Central memory CD8-positive, alpha-beta T cell (primary cell): Measurements from ENCODE around the gene SLC6A6.

Experiments
- ATAC-seq: fragments of 150-1000 bp; cut with Tn5 transposase; replicated peaks from 2 replicates; pipeline ENCODE4 v1.10.0; 2022; ENCODE audit warnings: mild to moderate bottlenecking, moderate FRiP score, moderate number of reproducible peaks; ENCODE audit not compliant: poor library complexity, severe bottlenecking; ENCODE audit errors: extremely low read depth
- DNase-seq, 2 donors: peaks; one replicate each; pipeline ENCODE4 v3.0.0; 2021; ENCODE audit warnings: low spot score in 2 of 2
- H3K27ac Mint-ChIP-seq: one replicate; pipeline ENCODE4 v1.8.0; 2022; ENCODE audit warnings: low read depth, mild to moderate bottlenecking, moderate library complexity, mixed read lengths
- H3K27me3 Mint-ChIP-seq: one replicate; pipeline ENCODE4 v1.8.0; 2022; ENCODE audit warnings: mixed read lengths
- H3K36me3 Mint-ChIP-seq: one replicate; pipeline ENCODE4 v1.8.0; 2022; ENCODE audit warnings: mild to moderate bottlenecking, moderate library complexity, mixed read lengths; ENCODE audit not compliant: insufficient read depth
- H3K4me1 Mint-ChIP-seq: one replicate; pipeline ENCODE4 v1.8.0; 2022; ENCODE audit warnings: mixed read lengths
- H3K4me3 Mint-ChIP-seq: one replicate; pipeline ENCODE4 v1.8.0; 2022; ENCODE audit warnings: mild to moderate bottlenecking, moderate library complexity, mixed read lengths
- H3K9me3 Mint-ChIP-seq: one replicate; pipeline ENCODE4 v1.8.0; 2022; ENCODE audit warnings: mixed read lengths

The SLC6A6 gene

DNA sequence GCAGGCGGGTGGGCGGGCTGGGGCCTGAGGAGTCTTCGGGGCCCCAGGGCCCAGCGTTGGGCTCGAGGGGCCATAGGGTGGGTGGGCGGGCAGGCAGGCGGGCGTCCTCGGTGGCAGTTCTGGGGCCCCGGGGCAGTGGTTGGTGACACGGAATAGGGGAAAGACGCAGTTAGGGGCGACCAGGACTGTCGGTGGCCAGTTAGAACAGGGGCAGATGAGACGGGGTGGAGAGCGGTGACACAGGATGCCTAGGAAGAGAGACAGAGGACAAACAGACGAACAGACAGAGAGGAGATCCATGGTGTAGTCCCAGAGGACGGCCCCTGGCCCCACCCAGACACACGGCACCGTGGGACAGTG is 101.3 kb downstream of the SLC6A6 start:
- H3K4me3 Mint-ChIP-seq = no peak overlapping the region
- peaks cover 2% of the 10 kb centered on the region for H3K4me1 Mint-ChIP-seq
- DNase-seq (no peak), ATAC-seq (no peak)
- peaks cover 2% of the 10 kb centered on the region for H3K36me3 Mint-ChIP-seq
- peaks cover 19% of the 10 kb centered on the region for H3K9me3 Mint-ChIP-seq
- H3K27ac Mint-ChIP-seq = no peak overlapping the region
- peaks cover 22% of the 10 kb centered on the region for H3K27me3 Mint-ChIP-seq

DNA sequence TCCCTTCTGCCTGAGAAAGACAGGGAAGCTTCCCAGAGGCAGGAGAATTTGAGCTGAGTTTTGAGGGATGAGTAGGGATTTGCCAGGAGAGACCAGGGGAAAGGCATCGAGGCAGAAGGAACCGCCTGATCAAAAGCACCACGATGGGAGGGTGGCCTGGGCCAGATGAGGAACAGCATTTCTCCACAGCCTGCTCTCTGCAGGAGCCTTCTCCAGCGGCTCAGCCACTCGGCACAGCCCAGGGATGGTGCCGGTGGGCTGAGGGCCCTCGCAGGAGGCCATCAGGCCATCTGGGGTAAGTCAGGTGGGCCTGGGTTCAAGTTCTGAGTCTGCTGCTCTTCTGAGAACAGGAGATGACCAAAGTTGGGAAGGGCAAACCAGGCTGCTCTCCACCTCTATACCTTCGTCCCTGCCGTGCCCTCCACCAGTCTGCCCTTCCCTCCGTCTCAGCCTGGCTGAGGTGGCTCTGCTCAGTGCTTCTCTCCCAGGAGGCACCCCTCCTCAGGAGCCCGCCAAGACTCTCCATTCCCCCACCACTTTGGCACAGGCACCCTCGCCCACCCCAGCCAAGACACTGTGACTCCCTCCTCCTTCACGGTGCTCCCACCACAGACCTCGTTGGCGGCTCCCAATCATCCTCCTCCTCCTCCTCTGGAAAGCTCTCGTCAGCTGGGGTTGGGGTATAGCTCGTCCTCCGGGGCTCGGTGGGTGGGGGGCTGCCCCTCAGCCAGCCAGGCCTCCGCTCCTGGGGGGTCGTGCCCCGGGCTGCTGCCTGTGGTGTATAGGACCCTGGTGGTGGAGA is 102.8 kb downstream of the SLC6A6 start:
- Mint-ChIP-seq H3K9me3 (peaks cover 19% of the 10 kb centered on the region), H3K27ac (no peak overlapping the region), H3K4me1 (peaks cover 9% of the 10 kb centered on the region), H3K4me3 (no peak overlapping the region), H3K36me3 (peaks cover 5% of the 10 kb centered on the region), H3K27me3 (peaks cover 22% of the 10 kb centered on the region)
- DNase-seq (no peak), ATAC-seq (no peak)

DNA sequence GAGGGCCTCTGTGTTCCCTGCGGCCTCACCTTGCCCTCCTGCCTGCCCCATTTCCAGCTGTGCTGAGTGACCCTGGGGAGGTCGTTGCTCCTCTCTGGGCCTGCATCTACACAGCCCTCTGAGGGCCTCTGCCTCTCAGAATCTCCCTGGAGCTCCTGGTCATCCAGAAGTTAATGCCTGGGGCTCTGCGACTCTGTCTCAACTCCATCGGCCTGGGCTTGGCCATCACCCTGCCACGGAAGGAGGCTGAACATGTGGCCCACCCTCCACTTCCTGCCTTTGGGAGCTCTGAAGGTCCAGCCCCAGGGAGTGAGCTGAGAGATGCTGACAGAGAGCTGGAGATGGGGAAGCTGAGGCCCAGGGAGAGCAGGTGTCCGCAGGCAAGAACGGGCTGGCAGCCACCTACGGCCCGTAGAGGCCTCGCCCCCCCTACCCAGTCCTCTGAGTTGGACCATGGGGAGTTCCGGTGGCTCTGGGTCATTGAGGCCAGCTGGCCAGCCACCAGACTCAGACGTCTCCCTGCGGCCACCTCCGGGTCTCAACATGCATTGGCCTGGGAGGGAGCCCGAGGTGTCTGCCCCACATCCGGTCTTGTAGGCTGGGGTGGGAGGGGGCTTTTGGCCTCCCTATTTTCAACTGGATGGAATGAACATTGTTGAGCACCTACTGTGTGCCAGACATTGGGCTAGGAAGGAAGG is 103.5 kb downstream of the SLC6A6 start:
- DNase-seq (no peak), ATAC-seq (no peak)
- Mint-ChIP-seq H3K27ac (no peak overlapping the region), H3K9me3 (peaks cover 17% of the 10 kb centered on the region), H3K36me3 (peaks cover 5% of the 10 kb centered on the region), H3K4me1 (peaks cover 9% of the 10 kb centered on the region), H3K4me3 (no peak overlapping the region), H3K27me3 (peaks cover 22% of the 10 kb centered on the region)

DNA sequence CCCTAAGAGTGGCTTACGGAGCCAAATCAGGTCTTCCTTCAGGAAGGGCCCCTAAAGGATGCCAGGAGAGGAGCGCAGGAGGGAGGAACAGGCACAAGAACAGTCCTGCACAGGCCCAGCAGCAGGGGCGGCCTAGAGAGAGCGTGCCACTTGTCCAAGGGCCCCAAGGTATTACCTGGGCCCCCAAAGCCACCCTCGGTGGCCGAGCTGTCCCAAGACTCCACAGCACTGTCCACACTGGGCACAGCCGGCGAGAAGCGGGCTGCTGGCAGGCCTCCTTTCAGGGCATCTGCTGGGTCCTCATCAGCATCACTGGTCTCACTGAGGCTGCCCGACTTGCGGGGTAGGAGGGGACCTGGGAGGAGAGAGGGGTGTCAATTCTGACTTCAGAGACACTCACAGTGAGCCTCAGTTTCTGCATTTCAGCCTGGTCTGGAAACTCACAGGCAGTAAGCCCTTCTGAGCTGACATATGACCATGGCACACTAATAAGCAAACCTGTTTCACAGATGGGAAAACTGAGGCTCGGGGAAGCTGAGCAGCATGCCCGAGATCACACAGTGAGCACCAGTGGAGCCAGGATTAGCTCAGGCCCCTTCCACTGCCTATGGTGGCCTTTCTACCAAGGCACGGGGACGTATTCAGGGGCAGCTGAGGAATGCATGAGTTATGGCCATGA is 104.4 kb downstream of the SLC6A6 start:
- H3K27ac Mint-ChIP-seq = no peak overlapping the region
- peaks cover 11% of the 10 kb centered on the region for H3K9me3 Mint-ChIP-seq
- no peak overlapping the region for H3K4me3 Mint-ChIP-seq
- no peak for ATAC-seq
- H3K27me3 Mint-ChIP-seq = peaks cover 22% of the 10 kb centered on the region
- DNase-seq = no peak
- H3K36me3 Mint-ChIP-seq = peaks cover 5% of the 10 kb centered on the region
- H3K4me1 Mint-ChIP-seq = peaks cover 9% of the 10 kb centered on the region

DNA sequence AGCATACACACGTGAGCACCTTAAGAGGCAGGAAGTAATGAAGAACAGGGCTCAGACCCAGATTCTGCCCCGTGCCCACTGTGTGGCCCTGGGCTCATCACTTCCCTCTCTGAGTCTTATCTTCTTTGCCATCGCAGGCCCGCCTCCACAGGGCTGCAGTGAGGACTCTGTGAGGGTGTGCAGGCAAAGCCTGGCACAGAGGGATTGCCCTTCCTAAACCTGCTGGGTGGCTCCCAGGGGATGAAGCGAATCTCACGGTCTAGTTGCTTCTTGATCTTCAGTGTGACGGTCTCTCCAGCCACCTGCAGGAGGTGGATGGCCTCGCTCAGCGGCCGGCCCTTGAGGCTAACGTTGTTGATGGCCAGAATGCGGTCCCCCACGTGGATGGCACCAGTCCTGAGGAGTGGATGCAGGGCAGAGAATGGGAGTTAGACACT is 104.9 kb downstream of the SLC6A6 start:
- ATAC-seq = no peak
- Mint-ChIP-seq H3K4me1 (peaks cover 9% of the 10 kb centered on the region), H3K36me3 (peaks cover 5% of the 10 kb centered on the region), H3K9me3 (peaks cover 10% of the 10 kb centered on the region), H3K4me3 (no peak overlapping the region), H3K27ac (no peak overlapping the region), H3K27me3 (peaks cover 22% of the 10 kb centered on the region)
- no peak for DNase-seq

DNA sequence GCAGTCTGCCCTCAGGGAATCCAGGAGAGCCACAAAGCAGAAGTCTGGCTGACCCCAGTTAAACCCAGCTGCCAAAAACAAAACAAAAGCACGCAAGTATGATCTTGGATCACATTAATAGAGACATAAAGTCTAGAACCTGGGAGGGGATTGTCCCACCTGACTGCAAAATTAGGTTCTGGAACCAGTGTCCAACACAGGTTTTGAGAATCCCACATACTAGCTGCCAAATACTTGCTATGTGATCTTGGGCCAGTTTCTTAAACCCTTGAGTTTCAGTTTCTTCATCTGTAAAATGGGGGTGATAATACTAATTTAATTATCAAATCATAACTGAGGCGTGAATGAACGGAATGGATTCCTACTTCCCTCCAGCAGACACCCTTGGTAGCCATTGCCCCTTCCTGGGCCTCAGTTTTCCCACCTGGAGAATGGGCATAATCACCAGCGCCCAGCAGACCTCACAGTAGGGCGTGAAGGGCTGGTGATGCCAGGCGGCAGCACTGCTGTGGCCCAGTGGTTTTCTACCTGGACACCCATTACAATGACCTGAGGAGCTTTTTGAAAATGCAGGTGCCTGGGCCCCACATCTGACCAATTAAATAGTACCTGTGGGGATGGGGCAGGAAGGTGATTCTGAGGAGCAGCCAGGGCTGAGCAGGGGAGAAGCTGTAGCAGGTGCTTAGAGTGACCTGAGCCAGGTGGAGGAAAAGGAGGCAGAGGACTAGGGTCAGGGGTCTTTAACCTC is 105.5 kb downstream of the SLC6A6 start:
- no peak overlapping the region for H3K4me3 Mint-ChIP-seq
- H3K27me3 Mint-ChIP-seq = peaks cover 22% of the 10 kb centered on the region
- H3K36me3 Mint-ChIP-seq = peaks cover 5% of the 10 kb centered on the region
- peaks cover 9% of the 10 kb centered on the region for H3K4me1 Mint-ChIP-seq
- DNase-seq = no peak
- H3K9me3 Mint-ChIP-seq = peaks cover 4% of the 10 kb centered on the region
- no peak overlapping the region for H3K27ac Mint-ChIP-seq
- ATAC-seq = no peak

DNA sequence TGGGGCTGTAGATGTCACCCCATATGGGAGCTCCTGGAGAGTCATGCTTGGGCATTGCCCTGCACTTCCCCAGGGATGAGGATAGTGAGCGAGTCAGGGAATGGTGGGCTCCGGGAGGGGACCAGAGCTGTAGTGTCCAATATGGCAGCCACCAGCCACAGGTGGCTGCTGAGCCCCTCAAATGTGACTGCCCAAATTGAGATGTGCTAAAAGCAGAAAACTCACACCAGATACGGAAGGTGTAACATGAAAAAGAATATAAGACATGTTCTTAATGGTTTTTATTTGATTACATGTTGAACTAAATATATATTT is 106.1 kb downstream of the SLC6A6 start:
- Mint-ChIP-seq H3K27me3 (peaks cover 22% of the 10 kb centered on the region), H3K4me1 (peaks cover 9% of the 10 kb centered on the region), H3K36me3 (peaks cover 5% of the 10 kb centered on the region), H3K27ac (no peak overlapping the region), H3K9me3 (no peaks in the 10 kb centered on the region), H3K4me3 (no peak overlapping the region)
- ATAC-seq (no peak), DNase-seq (no peak)

DNA sequence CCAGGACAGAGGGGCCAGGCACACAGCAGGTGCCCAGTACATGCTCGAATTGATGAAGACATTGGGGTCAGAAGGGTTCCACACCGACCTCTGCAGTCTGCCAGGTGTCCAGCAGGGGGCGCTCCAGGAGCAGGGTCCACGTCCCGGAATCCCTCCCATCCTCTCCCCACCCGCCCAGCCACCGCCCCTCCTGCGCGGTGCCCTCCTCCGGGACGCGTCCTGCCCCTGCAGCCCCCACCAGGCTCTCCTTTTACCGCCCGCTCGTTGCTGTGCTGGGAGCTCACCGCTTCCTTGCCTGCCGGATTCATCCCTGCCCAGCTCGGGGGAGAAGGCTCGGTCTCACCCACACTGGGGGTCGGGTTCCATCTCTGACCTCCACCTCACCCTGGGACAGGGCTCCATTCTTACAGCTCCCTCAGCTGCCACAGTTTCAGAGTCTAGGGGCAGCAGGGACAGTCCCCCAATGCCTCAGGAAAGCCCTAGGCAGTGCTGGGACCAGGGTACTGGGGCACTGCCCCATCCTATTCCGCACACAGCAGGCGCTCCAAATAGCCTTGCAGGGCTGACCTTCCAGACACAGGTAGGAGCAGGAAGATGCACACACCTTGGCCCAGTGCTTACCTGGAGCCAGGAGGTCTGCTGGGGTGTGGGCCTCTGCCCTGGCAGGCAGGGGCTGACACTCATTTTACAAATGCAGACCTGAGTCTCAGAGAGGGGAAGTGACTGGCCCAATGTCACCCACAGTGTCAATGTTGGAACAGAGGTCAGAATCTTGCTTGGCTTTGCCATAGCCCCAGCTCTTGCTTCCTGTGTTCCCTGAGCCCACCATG is 106.8 kb downstream of the SLC6A6 start:
- H3K4me3 Mint-ChIP-seq = no peak overlapping the region
- H3K36me3 Mint-ChIP-seq = peaks cover 5% of the 10 kb centered on the region
- peaks cover 9% of the 10 kb centered on the region for H3K4me1 Mint-ChIP-seq
- H3K27me3 Mint-ChIP-seq = peaks cover 22% of the 10 kb centered on the region
- H3K27ac Mint-ChIP-seq = peak overlapping the region; percentile 41
- DNase-seq (peak in 1 of 2 donors; percentile 51), ATAC-seq (peak; percentile 28)
- no peaks in the 10 kb centered on the region for H3K9me3 Mint-ChIP-seq

DNA sequence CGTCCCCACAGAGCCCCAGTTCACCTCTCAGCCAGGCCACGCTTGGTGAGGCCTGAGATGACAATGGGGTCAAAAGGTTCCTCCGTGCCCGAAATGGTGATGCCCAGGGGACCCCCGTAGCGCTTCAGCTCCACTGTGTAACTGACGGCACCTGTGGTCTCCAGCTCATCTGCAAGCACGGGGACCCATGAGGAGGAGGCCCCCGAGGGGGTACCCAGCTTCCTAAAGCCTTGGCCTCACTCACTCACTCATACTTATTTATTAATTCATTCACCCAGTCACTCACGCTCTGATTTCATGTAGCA is 107.3 kb downstream of the SLC6A6 start:
- peaks cover 5% of the 10 kb centered on the region for H3K36me3 Mint-ChIP-seq
- ATAC-seq (no peak), DNase-seq (no peak)
- H3K27ac Mint-ChIP-seq = no peak overlapping the region
- no peaks in the 10 kb centered on the region for H3K9me3 Mint-ChIP-seq
- H3K27me3 Mint-ChIP-seq = peaks cover 18% of the 10 kb centered on the region
- H3K4me3 Mint-ChIP-seq = no peak overlapping the region
- peaks cover 9% of the 10 kb centered on the region for H3K4me1 Mint-ChIP-seq

DNA sequence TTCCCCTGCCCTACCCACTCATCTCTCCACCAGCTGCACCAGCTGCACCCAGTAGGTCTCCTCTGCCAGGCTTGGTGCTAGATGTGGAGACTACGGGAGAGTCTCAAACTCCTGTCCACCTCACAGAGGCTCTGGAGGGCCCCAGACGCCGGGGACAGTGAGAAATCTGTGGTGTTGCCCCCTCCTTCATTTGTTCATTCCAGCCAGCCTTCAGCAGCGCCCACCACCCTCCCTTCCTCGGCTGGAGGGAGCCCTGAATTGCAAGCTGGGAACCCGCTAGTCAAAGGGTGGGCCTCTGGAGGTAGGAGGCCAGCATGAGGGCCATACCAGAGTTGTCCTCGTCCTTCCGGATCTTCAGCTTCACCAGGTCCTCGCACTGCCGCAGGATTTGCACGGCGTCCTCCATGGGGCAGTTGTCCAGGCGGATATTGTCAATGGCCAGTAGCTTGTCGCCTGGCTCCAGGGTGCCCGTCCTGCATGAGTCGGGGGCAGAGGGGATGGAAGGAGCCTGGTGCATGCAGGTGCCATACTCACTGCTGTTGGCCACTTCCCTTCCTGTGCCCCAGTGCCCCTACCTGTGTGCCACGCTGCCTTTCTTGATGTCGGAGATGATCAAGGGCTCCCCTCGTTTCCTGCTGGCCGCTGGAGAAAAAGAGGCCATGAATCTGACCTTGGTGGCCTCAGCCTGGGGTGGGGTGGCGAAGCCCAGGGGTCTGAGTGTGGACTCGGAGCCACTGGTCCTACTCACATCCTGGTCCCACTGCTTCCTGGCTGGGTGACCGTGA is 108.6 kb downstream of the SLC6A6 start:
- peaks cover 5% of the 10 kb centered on the region for H3K36me3 Mint-ChIP-seq

DNA sequence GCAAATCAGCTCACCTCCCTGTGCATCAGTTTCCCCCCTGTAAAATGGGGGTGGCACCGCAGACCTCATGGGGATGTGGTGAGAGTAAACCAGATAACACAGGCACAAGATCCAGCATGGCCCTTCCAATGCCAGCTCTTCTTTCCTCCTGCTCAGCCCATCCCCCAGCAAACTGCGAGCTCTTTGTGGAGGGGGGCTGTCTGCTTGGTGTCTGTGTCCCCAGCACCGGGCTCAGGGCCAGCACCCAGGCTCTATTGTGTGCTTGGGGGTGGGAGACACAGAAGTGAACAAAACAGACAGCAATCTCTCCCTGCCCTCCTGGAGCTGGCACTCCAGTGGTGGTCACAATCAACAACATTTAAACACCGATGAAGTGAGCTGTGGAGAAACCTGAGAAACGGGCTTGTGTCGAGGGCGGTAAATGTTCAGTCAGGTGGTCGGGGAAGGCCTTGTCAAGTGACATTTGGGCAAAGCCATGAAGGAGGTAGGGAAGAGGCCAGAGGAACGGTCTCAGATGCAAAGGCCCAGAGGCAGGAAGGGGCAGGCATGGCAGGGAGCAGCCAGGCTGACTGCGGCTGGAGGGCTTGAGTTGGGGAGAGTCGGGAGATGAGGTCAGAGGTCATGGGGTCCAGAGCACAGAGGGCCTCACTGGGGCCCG is 109.3 kb downstream of the SLC6A6 start:
- Mint-ChIP-seq H3K4me1 (peaks cover 9% of the 10 kb centered on the region), H3K27me3 (peaks cover 12% of the 10 kb centered on the region), H3K9me3 (no peaks in the 10 kb centered on the region), H3K27ac (no peak overlapping the region), H3K4me3 (no peak overlapping the region), H3K36me3 (peaks cover 5% of the 10 kb centered on the region)
- DNase-seq (no peak), ATAC-seq (no peak)

More for the DNA sequence above, 108.6 kb downstream of the SLC6A6 start:
- Mint-ChIP-seq H3K27ac (peak overlapping the region; percentile 38), H3K27me3 (peaks cover 8% of the 10 kb centered on the region), H3K4me1 (peaks cover 9% of the 10 kb centered on the region), H3K9me3 (no peaks in the 10 kb centered on the region), H3K4me3 (no peak overlapping the region)
- no peak for ATAC-seq
- DNase-seq = no peak
